GM10248 (cell line): Measurements from ENCODE around the gene SYT14.
A peak's percentile ranks its signal among the peaks of the same experiment; 100 is the strongest.

Experiments
- CTCF ChIA-PET: fragments of 300-600 bp; sonication (Branson Sonifier 250); formaldehyde crosslinking; extraction: SDS; loops from one replicate; lab custom pipeline; 2021; ENCODE audit warnings: antibody characterized with exemption; lab: Yijun Ruan, JAX
- POLR2A ChIA-PET: fragments of 350-650 bp; sonication (Branson Sonifier 250); formaldehyde crosslinking; extraction: SDS; loops from one replicate; lab custom pipeline; 2020; ENCODE audit warnings: antibody characterized with exemption; lab: Yijun Ruan, JAX
- DNase-seq: peaks from one replicate; pipeline ENCODE4 v3.0.0; 2012; ENCODE audit errors: extremely low spot score
- CTCF ChIP-seq: IDR thresholded peaks from 2 replicates; pipeline ENCODE4 v1.5.1; 2012; ENCODE audit warnings: mild to moderate bottlenecking, low read depth; ENCODE audit errors: extremely low read depth, missing control alignments, control extremely low read depth

SYT14 gene

GRCh38 chr1:209989525-209989924 lies 51.5 kb downstream of the SYT14 start:
- CTCF ChIA-PET, result interaction anchor here (0.8 to 2.5 kb wide), 6 partner anchors 8 to 167 kb away, joined by 3 to 12 read pairs (median 4); no protein-coding TSS in a partner anchor
- DNase-seq, result peak; percentile 10
- POLR2A ChIA-PET, result no interaction called here
- TF ChIP-seq CTCF, result no peak

- CTCF ChIA-PET, result interaction anchor here (1.4 to 2.7 kb wide), 3 partner anchors 11 to 132 kb away, joined by 3 to 9 read pairs (median 7); no protein-coding TSS in a partner anchor
- no peak for DNase-seq
- POLR2A ChIA-PET, result no interaction called here
- TF ChIP-seq CTCF, result no peak
Observed at GRCh38 chr1:209993061-209993830, 55.2 kb downstream of the SYT14 start.

GRCh38 chr1:209996348-209996747 lies 58.3 kb downstream of the SYT14 start:
- TF ChIP-seq CTCF, result no peak
- ChIA-PET CTCF (interaction anchor here (0.8 kb wide), 1 partner anchor 15 kb away, joined by 3 read pairs; no protein-coding TSS in a partner anchor), POLR2A (no interaction called here)
- DNase-seq, result no peak

GRCh38 chr1:209999005-209999404 lies 61.0 kb downstream of the SYT14 start:
- no peak for TF ChIP-seq CTCF
- ChIA-PET CTCF (no interaction called here), POLR2A (no interaction called here)
- no peak for DNase-seq

GRCh38 chr1:210001751-210002150 lies 63.7 kb downstream of the SYT14 start:
- TF ChIP-seq CTCF, result no peak
- CTCF ChIA-PET, result no interaction called here
- POLR2A ChIA-PET, result no interaction called here
- DNase-seq, result no peak

GRCh38 chr1:210003501-210003900 lies 65.5 kb downstream of the SYT14 start:
- ChIA-PET POLR2A (no interaction called here), CTCF (no interaction called here)
- no peak for TF ChIP-seq CTCF
- DNase-seq, result no peak
